GM21526 (cell line): ENCODE results near the gene PLEKHA7.

ENCODE experiments used
- ATAC-seq: cut with Tn5 transposase; IDR thresholded peaks from one replicate; pipeline ENCODE4 v1.9.1; 2021; ENCODE audit warnings: moderate library complexity; ENCODE audit not compliant: unreplicated experiment, low FRiP score

Gene PLEKHA7

GRCh38 chr11:16779436-16779835, 234.8 kb downstream of the PLEKHA7 start:
- no peak for ATAC-seq

- ATAC-seq: no peak
These were observed 235.3 kb downstream of the PLEKHA7 start for GRCh38 chr11:16778876-16779275.

GRCh38 chr11:16778286-16778685, 235.9 kb downstream of the PLEKHA7 start:
- ATAC-seq: no peak

DNA sequence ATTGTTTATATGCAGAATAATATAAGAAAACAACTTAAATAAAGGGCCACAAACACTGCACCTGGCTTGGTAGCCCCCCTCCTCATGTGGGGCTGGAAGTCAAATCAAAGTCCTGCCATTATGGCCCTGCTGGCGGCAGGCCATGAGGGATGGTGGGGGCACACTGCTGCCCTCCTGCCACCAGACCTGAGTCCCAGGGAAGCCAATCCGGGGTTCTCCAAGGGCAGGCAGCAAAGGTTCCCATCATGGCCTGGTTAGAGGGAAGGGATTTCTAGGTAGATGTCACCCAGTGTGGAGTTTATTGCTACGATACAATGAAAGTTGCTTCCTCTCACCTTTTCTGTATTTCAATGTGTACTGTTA, 236.6 kb downstream of the PLEKHA7 start:
- ATAC-seq: no peak

DNA sequence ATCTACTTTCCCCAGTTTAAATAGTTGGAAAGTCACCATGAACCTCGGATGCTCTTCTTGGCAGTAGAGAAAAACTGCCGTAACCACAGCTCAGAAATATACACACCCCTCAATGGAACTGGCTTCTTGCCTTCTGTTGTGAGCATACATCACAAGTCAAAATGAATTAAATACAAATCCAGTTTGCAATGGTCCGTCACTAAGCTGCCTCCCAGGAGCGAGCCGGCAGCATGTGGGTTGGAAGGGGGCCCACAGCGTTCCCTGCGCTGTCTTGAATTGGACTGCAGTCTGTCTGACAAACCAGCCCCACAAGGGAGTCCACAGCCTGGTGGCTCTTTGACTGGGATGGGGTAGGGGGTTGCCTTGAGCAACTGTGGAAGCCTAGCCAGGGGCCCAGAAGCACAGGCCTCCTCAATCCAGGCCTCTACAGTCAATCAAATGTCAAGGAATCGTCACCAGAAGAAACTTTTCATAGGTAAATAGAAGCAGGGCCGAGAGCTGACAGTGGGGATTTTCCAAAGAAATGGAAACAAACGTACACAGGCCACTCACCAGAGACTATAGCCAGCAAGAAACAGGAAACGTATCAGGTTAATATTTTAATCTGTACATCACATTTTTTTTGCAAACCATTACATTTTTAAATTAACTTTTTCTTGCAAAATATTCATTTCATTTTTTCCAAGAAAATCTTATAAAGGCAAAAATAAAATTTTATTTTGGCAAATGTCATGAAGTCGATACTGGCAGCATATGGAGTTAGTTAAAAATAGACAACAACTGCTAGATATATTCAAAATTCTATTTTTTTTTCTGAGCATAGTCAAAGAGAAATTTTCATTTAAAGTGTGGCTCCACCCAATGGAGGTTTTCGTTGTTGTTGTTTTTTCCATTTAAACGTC, 237.3 kb downstream of the PLEKHA7 start:
- no peak for ATAC-seq

- no peak for ATAC-seq
These were observed 238.5 kb downstream of the PLEKHA7 start for GRCh38 chr11:16775614-16776283.

- no peak for ATAC-seq
These were observed 239.1 kb downstream of the PLEKHA7 start for GRCh38 chr11:16774936-16775613.

DNA sequence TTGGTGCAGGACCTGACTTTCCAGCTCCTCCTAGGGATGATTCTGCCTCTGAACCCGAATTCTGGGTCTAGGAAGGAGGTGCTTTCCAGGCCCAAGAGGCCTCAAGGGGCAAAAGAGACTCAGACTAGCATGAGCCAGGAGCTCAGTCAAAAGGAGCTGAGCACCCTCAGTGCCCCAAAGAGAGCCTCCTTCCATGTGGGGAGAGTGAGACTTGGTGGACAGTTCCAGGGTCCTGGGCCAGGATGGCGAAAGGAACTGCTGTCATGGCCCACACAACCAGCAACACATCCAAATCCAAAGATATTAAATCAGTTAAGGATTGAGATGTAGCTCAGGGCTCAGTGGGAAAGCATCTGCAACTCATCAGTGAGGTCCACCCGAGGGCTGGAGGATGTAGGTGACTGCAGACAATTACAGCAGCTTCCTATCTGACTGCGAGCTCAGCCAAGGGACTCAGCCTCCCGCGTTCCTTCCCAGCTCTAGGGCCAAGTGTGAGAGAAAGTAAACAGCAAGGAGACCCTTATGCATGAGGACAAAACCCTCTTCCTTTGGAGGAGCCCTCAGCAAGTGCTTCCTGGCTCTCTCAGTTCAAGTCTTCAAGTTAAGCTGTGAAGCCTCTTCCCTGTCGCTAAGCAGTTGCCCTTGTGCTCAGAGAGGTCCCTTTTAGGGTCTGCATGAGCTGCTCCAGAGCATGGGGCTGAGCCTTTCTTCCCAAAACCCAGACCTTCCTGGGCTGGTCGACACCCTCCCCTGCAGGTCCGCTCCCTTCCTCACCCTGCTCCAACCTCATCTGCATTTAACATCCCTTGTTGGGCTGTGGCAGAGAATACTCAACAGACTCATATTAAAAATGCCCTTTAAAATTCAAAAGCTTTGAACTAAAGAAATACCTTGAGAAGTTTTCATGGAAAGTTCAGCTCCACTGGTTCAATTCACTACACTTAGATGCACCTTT, 240.0 kb downstream of the PLEKHA7 start:
- no peak for ATAC-seq

DNA sequence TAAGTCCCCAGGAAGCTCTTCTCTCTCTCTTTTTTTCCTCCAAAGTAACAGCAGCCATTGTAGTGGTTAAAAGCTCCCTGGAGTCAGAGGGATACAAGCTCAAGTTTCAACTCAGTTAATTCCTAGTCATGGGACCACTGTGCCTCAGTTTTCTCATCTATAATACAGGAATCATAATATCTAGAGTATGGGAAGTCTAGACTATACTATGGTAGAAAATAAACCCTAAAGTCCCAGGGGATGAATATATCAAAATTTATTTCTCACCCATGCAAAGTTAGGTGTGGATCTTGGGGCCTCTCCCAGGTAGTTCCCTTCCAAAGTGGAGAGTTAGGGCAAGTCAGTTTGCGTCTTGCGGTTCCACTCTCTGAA, 242.1 kb downstream of the PLEKHA7 start:
- no peak for ATAC-seq

- ATAC-seq: no peak
These were observed 242.7 kb downstream of the PLEKHA7 start for GRCh38 chr11:16771350-16772140.

GRCh38 chr11:16770016-16770415, 244.2 kb downstream of the PLEKHA7 start:
- ATAC-seq: no peak

- ATAC-seq: no peak
These were observed 244.8 kb downstream of the PLEKHA7 start for GRCh38 chr11:16769386-16769785.

- no peak for ATAC-seq
These were observed 246.3 kb downstream of the PLEKHA7 start for GRCh38 chr11:16767957-16768356.

- ATAC-seq: no peak
These were observed 247.1 kb downstream of the PLEKHA7 start for GRCh38 chr11:16767137-16767536.

GRCh38 chr11:16764888-16765287, 249.3 kb downstream of the PLEKHA7 start:
- no peak for ATAC-seq

GRCh38 chr11:16763746-16764145, 250.5 kb downstream of the PLEKHA7 start:
- no peak for ATAC-seq

GRCh38 chr11:16759857-16760508, 254.2 kb downstream of the PLEKHA7 start:
- ATAC-seq: no peak

DNA sequence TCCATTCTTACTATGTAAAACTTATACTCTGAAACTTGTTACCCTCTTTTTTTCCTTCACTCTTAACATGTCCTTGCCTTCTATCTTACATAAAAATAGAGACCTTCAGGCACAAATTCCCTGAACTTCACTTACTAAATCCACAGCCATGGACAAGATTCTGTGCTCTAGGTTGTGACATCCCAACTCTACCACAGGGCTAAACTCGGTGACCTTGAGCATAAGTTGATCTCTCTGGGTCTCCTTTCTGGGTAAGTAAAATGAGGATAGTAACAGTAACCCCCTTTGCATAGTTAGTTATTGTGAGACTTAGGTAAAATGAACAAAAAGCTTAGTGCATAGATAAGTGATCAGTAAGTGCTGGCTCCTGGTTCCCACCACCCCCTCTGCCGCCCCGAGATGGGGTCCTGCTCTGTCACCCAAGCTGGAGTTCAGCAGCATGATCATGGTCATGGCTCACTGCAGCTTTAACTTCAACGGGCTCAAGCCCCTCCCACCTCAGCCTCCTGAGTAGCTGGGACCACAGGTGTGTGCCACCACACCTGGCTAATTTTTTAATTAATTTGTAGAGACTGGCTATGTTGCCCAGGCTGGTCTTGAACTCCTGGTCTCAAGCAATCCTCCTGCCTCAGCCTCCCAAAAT, 255.7 kb downstream of the PLEKHA7 start:
- ATAC-seq: no peak

GRCh38 chr11:16750417-16750816, 263.8 kb downstream of the PLEKHA7 start:
- no peak for ATAC-seq
